Hepatocyte (in vitro differentiated cells): ENCODE measurements around the gene ANKRD62. TPM values are rescaled to one million over a fixed set of nuclear protein-coding genes. Genes with fewer than 3 reads are reported as not detected.

Experiments
- DNase-seq: peaks from one replicate; pipeline ENCODE4 v3.0.0-alpha.2; 2016; ENCODE audit warnings: low spot score
- H2AFZ ChIP-seq: fragments of 200-600 bp; sonication (generic); 2 replicates; pipeline ENCODE4 v1.6.0; 2016; ENCODE audit warnings: antibody characterized with exemption, mild to moderate bottlenecking
- H3K27ac ChIP-seq: fragments of 200-600 bp; sonication (generic); 2 replicates; pipeline ENCODE4 v1.5.1; 2016; ENCODE audit warnings: mild to moderate bottlenecking
- H3K27me3 ChIP-seq: fragments of 200-600 bp; sonication (generic); 2 replicates; pipeline ENCODE4 v1.6.1; 2016
- H3K36me3 ChIP-seq: fragments of 200-600 bp; sonication (generic); replicated peaks from 2 replicates; pipeline ENCODE4 v1.5.1; 2016; ENCODE audit warnings: low read depth; ENCODE audit not compliant: insufficient read depth
- H3K4me1 ChIP-seq: fragments of 200-600 bp; sonication (generic); 2 replicates; pipeline ENCODE4 v1.5.1; 2016; ENCODE audit warnings: mild to moderate bottlenecking, moderate library complexity; ENCODE audit not compliant: insufficient read depth
- H3K4me2 ChIP-seq: fragments of 200-600 bp; sonication (generic); 2 replicates; pipeline ENCODE4 v1.6.0; 2016
- H3K4me3 ChIP-seq: fragments of 200-600 bp; sonication (generic); 2 replicates; pipeline ENCODE4 v1.5.1; 2016; ENCODE audit warnings: mild to moderate bottlenecking
- H3K79me2 ChIP-seq: fragments of 200-600 bp; sonication (generic); 2 replicates; pipeline ENCODE4 v1.6.0; 2017; ENCODE audit warnings: mild to moderate bottlenecking
- H3K9me2 ChIP-seq: fragments of 200-600 bp; sonication (generic); replicated peaks from 2 replicates; pipeline ENCODE4 v1.6.0; 2017; ENCODE audit warnings: mild to moderate bottlenecking; ENCODE audit not compliant: insufficient read depth
- H3K9me3 ChIP-seq: fragments of 200-600 bp; sonication (generic); 2 replicates; pipeline ENCODE4 v1.5.1; 2016; ENCODE audit warnings: low read depth, mild to moderate bottlenecking
- H4K20me1 ChIP-seq: fragments of 200-600 bp; sonication (generic); 2 replicates; pipeline ENCODE4 v1.6.0; 2016; ENCODE audit warnings: mild to moderate bottlenecking; ENCODE audit not compliant: insufficient read depth, poor library complexity, severe bottlenecking
- EZH2 ChIP-seq: fragments of 200-600 bp; sonication (generic); IDR thresholded peaks from 2 replicates; pipeline ENCODE4 v1.6.1; 2016; ENCODE audit warnings: antibody characterized with exemption, mild to moderate bottlenecking, borderline replicate concordance
- EZH2phosphoT487 ChIP-seq: fragments of 200-600 bp; sonication (generic); IDR thresholded peaks from one replicate; pipeline ENCODE4 v1.6.1; 2018; ENCODE audit warnings: antibody characterized with exemption, mild to moderate bottlenecking, low read depth, moderate library complexity; ENCODE audit not compliant: unreplicated experiment, severe bottlenecking
- WGBS: methylation state at CpG from one replicate; pipeline ENCODE4 v1.1.6; 2016; ENCODE audit warnings: low lambda C conversion rate; ENCODE audit errors: missing lambda C conversion rate; 5-methylcytosine and 5-hydroxymethylcytosine counted together
- polyA plus RNA-seq: library from polyadenylated mRNA; unstranded; fragments of >200 nt; fragmentation: Nextera tagmentation; extraction: Ambion mirVana; gene quantifications from 2 replicates; pipeline ENCODE4 v1.2.1, GENCODE V29; 2016
- total RNA-seq: library from RNA; depleted of rRNA; stranded (reverse); fragments of >200 nt; gene quantifications from 2 replicates; pipeline ENCODE4 v1.2.3, GENCODE V29; 2014
- TF ChIP-seq, protein P1 (sequence below): fragments of 200-600 bp; sonication (generic); IDR thresholded peaks from 2 replicates; pipeline ENCODE4 v1.5.1; 2016; ENCODE audit warnings: antibody characterized with exemption, mild to moderate bottlenecking; ENCODE audit not compliant: poor library complexity

ANKRD62 gene
- total and polyA plus RNA-seq, 2 experiments from 2014 or later, result not detected

DNA sequence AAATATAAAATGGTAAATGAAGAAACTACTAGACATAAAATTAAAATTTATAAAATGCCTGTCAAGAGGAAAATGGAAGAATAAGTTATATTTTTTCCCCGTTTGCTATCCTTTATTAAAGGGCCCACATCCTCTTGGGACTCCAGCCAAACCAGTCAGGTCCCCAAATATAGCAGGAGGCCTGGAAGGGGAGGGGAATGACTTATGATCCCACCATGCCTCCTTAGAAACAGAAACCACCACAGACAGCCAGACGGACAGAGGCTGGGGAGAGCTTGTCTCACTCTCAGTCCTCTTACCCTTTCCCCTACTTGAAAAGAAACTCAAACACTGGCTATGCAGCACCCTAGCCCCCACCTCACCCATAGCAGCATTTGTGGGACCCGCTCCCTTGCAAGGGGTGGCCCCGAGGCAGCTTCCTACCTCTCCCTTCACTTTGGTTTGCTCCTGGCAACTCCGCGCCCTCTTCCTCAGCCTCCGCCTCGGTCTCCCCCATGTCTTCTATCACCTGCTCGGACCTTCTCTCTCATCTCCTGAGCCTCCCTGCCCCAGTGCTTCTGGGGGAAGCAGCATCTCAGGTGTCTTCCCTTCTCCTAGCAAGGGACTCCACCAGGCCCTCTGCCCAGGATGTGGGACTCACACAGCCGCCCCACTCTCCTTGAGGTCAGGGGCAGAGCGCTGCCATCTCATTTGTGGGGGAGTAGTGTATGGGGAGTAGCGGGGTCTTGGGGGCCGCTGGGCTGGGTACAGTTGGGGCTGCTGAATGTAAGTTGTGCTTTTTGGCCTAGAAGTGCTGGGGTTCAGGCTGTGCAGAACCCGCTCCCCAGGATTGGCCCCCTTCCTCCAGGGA is 37.4 kb upstream of the ANKRD62 start:
- DNase-seq, result no peak
- no peak overlapping the region for H2AFZ ChIP-seq
- H3K4me1 ChIP-seq, result no peaks in the 10 kb centered on the region
- H3K4me3 ChIP-seq, result no peak overlapping the region
- no peaks in the 10 kb centered on the region for H3K36me3 ChIP-seq
- no peaks in the 10 kb centered on the region for H4K20me1 ChIP-seq
- no peaks in the 10 kb centered on the region for H3K79me2 ChIP-seq
- H3K9me3 ChIP-seq, result no peaks in the 10 kb centered on the region
- WGBS, result 85% methylated on average over 12 of the region's 14 CpGs
- H3K27ac ChIP-seq, result no peak overlapping the region
- TF ChIP-seq EZH2, result no peak
- H3K27me3 ChIP-seq, result no peaks in the 10 kb centered on the region
- H3K9me2 ChIP-seq, result no peaks in the 10 kb centered on the region
- no peak overlapping the region for H3K4me2 ChIP-seq

- H3K27me3 ChIP-seq, result no peaks in the 10 kb centered on the region
- no peaks in the 10 kb centered on the region for H3K36me3 ChIP-seq
- TF ChIP-seq, protein P1, sequence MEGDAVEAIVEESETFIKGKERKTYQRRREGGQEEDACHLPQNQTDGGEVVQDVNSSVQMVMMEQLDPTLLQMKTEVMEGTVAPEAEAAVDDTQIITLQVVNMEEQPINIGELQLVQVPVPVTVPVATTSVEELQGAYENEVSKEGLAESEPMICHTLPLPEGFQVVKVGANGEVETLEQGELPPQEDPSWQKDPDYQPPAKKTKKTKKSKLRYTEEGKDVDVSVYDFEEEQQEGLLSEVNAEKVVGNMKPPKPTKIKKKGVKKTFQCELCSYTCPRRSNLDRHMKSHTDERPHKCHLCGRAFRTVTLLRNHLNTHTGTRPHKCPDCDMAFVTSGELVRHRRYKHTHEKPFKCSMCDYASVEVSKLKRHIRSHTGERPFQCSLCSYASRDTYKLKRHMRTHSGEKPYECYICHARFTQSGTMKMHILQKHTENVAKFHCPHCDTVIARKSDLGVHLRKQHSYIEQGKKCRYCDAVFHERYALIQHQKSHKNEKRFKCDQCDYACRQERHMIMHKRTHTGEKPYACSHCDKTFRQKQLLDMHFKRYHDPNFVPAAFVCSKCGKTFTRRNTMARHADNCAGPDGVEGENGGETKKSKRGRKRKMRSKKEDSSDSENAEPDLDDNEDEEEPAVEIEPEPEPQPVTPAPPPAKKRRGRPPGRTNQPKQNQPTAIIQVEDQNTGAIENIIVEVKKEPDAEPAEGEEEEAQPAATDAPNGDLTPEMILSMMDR, result no peak
- TF ChIP-seq EZH2phosphoT487 (no peak), EZH2 (no peak)
- no peaks in the 10 kb centered on the region for H4K20me1 ChIP-seq
- WGBS, result 78% methylated on average over 12 of the region's 14 CpGs
- H3K9me3 ChIP-seq, result no peaks in the 10 kb centered on the region
- H3K4me3 ChIP-seq, result no peak overlapping the region
- no peak overlapping the region for H3K27ac ChIP-seq
- H3K4me1 ChIP-seq, result no peaks in the 10 kb centered on the region
- H2AFZ ChIP-seq, result no peak overlapping the region
- no peak for DNase-seq
- no peaks in the 10 kb centered on the region for H3K9me2 ChIP-seq
- no peak overlapping the region for H3K4me2 ChIP-seq
- no peaks in the 10 kb centered on the region for H3K79me2 ChIP-seq
Measured at GRCh38 chr18:12056884-12057402, 36.7 kb upstream of the ANKRD62 start.

- no peaks in the 10 kb centered on the region for H3K4me1 ChIP-seq
- WGBS, result 70% methylated on average over 14 of the region's 14 CpGs
- no peak overlapping the region for H3K27ac ChIP-seq
- no peaks in the 10 kb centered on the region for H3K36me3 ChIP-seq
- DNase-seq, result no peak
- no peaks in the 10 kb centered on the region for H3K9me3 ChIP-seq
- H3K4me3 ChIP-seq, result no peak overlapping the region
- TF ChIP-seq, protein P1, result no peak
- TF ChIP-seq EZH2 (no peak), EZH2phosphoT487 (no peak)
- H3K27me3 ChIP-seq, result no peaks in the 10 kb centered on the region
- no peaks in the 10 kb centered on the region for H3K79me2 ChIP-seq
- no peak overlapping the region for H2AFZ ChIP-seq
- H3K4me2 ChIP-seq, result no peak overlapping the region
- H3K9me2 ChIP-seq, result no peaks in the 10 kb centered on the region
- no peaks in the 10 kb centered on the region for H4K20me1 ChIP-seq
Measured at GRCh38 chr18:12057419-12058039, 36.1 kb upstream of the ANKRD62 start.
